T-helper 22 cell (primary cell): Measurements from ENCODE around the gene ABCC4.

Experiments
- DNase-seq: peaks from one replicate; pipeline ENCODE4 v3.0.0-alpha.2; 2020; ENCODE audit warnings: low read depth

ABCC4 gene

GRCh38 chr13:95044452-95045205 is 256.6 kb downstream of the ABCC4 start:
- no peak for DNase-seq

- no peak for DNase-seq
These were observed 261.8 kb downstream of the ABCC4 start for GRCh38 chr13:95039415-95039814.

- DNase-seq = no peak
These were observed 262.3 kb downstream of the ABCC4 start for GRCh38 chr13:95038949-95039348.

GRCh38 chr13:95035311-95036109 is 265.7 kb downstream of the ABCC4 start:
- DNase-seq = no peak

- no peak for DNase-seq
These were observed 267.4 kb downstream of the ABCC4 start for GRCh38 chr13:95033890-95034289.

- no peak for DNase-seq
These were observed 269.1 kb downstream of the ABCC4 start for GRCh38 chr13:95032121-95032520.

GRCh38 chr13:95030821-95031343 is 270.4 kb downstream of the ABCC4 start:
- DNase-seq = no peak

GRCh38 chr13:95027638-95028037 is 273.6 kb downstream of the ABCC4 start:
- DNase-seq = no peak

GRCh38 chr13:95025116-95025515 is 276.1 kb downstream of the ABCC4 start:
- no peak for DNase-seq

GRCh38 chr13:95023405-95023804 is 277.8 kb downstream of the ABCC4 start:
- no peak for DNase-seq

- no peak for DNase-seq
These were observed 280.8 kb downstream of the ABCC4 start for GRCh38 chr13:95020298-95020987.

- no peak for DNase-seq
These were observed 281.4 kb downstream of the ABCC4 start for GRCh38 chr13:95019886-95020285.

- DNase-seq = no peak
These were observed 293.9 kb downstream of the ABCC4 start for GRCh38 chr13:95007322-95007721.

GRCh38 chr13:95005300-95005699 is 296.0 kb downstream of the ABCC4 start:
- DNase-seq = no peak

- DNase-seq = no peak
These were observed 298.0 kb downstream of the ABCC4 start for GRCh38 chr13:95003019-95003813.

GRCh38 chr13:95002126-95002525 is 299.1 kb downstream of the ABCC4 start:
- no peak for DNase-seq

- no peak for DNase-seq
These were observed 301.4 kb downstream of the ABCC4 start for GRCh38 chr13:94999871-95000270.

GRCh38 chr13:94997126-94997525 is 304.1 kb downstream of the ABCC4 start:
- no peak for DNase-seq

GRCh38 chr13:94996445-94996844 is 304.8 kb downstream of the ABCC4 start:
- DNase-seq = no peak

GRCh38 chr13:94994506-94994905 is 306.7 kb downstream of the ABCC4 start:
- no peak for DNase-seq

- DNase-seq = no peak
These were observed 307.6 kb downstream of the ABCC4 start for GRCh38 chr13:94993616-94994015.
